WTC11 (cell line): Measurements from ENCODE around the gene STX5.

ENCODE experiments used
- CREM ChIP-seq: sonication (generic); formaldehyde crosslinking; IDR thresholded peaks from 2 replicates; pipeline ENCODE4 v1.8.1; 2022; ENCODE audit warnings: mild to moderate bottlenecking, missing genetic modification reagents, moderate library complexity
- TEAD4 ChIP-seq: sonication (generic); formaldehyde crosslinking; IDR thresholded peaks from 2 replicates; pipeline ENCODE4 v1.8.0; 2022; ENCODE audit warnings: mild to moderate bottlenecking, missing genetic modification reagents
- ZNF317 ChIP-seq: sonication (generic); formaldehyde crosslinking; IDR thresholded peaks from 2 replicates; pipeline ENCODE4 v1.8.1; 2023; ENCODE audit warnings: low read depth, mild to moderate bottlenecking, moderate library complexity, missing genetic modification reagents, borderline replicate concordance
- TF ChIP-seq, protein P1 (sequence below): fragments of 200-600 bp; IDR thresholded peaks from 2 replicates; pipeline ENCODE4 v1.8.0; 2022; ENCODE audit warnings: antibody characterized with exemption
- TF ChIP-seq, protein P2 (sequence below): sonication (generic); formaldehyde crosslinking; IDR thresholded peaks from 2 replicates; pipeline ENCODE4 v1.8.0; 2023; ENCODE audit warnings: missing genetic modification reagents

DNA sequence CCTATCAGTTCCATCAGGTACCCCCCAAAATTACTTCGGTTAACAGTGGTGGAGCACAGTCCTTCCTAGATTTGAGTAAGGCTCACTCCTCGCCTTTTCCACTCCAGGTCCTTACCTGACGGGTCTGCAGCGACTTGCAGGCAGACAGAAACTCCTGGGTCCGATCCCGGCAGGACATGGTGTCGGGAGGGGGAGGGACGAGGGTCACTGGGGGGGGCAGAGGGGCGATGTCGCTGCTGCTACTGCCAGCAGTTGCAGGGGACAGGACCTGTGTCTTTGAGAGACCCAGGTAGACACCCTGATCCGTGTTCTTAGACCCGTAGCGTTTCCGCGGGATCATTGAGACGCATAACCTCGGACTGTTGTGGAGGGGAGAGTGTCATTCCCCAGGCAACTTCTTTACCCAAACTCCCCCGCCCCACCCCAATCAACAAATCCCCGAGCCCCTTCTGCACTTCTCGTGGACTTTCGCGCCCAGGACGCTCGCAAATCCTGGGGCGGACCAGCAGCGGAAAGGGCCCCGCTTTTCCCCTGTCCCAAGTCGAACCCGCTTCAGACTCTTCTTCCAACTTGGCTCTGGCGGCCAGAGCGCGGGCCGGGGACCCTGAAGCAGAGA, 839 bp downstream of the STX5 start:
- TF ChIP-seq, protein P1, sequence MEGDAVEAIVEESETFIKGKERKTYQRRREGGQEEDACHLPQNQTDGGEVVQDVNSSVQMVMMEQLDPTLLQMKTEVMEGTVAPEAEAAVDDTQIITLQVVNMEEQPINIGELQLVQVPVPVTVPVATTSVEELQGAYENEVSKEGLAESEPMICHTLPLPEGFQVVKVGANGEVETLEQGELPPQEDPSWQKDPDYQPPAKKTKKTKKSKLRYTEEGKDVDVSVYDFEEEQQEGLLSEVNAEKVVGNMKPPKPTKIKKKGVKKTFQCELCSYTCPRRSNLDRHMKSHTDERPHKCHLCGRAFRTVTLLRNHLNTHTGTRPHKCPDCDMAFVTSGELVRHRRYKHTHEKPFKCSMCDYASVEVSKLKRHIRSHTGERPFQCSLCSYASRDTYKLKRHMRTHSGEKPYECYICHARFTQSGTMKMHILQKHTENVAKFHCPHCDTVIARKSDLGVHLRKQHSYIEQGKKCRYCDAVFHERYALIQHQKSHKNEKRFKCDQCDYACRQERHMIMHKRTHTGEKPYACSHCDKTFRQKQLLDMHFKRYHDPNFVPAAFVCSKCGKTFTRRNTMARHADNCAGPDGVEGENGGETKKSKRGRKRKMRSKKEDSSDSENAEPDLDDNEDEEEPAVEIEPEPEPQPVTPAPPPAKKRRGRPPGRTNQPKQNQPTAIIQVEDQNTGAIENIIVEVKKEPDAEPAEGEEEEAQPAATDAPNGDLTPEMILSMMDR: no peak
- TF ChIP-seq, protein P2, sequence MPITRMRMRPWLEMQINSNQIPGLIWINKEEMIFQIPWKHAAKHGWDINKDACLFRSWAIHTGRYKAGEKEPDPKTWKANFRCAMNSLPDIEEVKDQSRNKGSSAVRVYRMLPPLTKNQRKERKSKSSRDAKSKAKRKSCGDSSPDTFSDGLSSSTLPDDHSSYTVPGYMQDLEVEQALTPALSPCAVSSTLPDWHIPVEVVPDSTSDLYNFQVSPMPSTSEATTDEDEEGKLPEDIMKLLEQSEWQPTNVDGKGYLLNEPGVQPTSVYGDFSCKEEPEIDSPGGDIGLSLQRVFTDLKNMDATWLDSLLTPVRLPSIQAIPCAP (CRISPR knock-in tag): no peak
- TF ChIP-seq TEAD4 (CRISPR knock-in tag) (no peak), ZNF317 (CRISPR knock-in tag) (no peak), CREM (CRISPR knock-in tag) (no peak)
